Heart left ventricle (tissue), 13 donors: ENCODE measurements around the gene KCTD5.

ENCODE experiments used
- POLR2A ChIP-seq, 2 donors: fragments of 450-650 bp; IDR thresholded peaks; one replicate each; pipeline ENCODE4 v1.6.1; 2017; ENCODE audit warnings: antibody characterized with exemption in 2 of 2, mild to moderate bottlenecking in 2 of 2, moderate library complexity in 2 of 2
- TF ChIP-seq, protein P1 (sequence below), 12 donors: fragments of 200-600 bp; sonication (generic) in 4 of 12; IDR thresholded peaks; one replicate each; pipeline versions ENCODE4 v1.5.0 to v1.8.0; 2018 to 2022; ENCODE audit warnings: antibody characterized with exemption in 12 of 12, mild to moderate bottlenecking in 5 of 12
- donor health status: ischemic (EF 13 %, LVEDD 7.1; RV severe dilation, severe dysfunction).
- donor health status: DM: no; HTN: yes; CAD: no.
- donor health status: DM: no; HTN: no; CAD: no.
- donor health status: ischemic (EF 25% LVEDD 6.9; RV normal size, moderate dysfunction).
- donor health status: ischemic (EF 25% LVEDD 5.7; RV mildly dilated, moderate dysfunction).
- donor health status: ischemic (EF 35%, LVEDD 5.7; RV mildly dilated, moderate dysfunction).
- donor health status: nonischemic (EF 11% LVEDD 7.7; RV severe dilation, severe dysfunction).
- donor health status: DM: yes; HTN: yes; CAD: no.
- donor health status: PGD.
- donor health status: ischemic (EF 29% LVEDD 5.4; RV normal size, mild dysfunction).
- donor health status: nonischemic (EF 23%, LVEDD 6.1; RV moderate dilation, normal function).

DNA sequence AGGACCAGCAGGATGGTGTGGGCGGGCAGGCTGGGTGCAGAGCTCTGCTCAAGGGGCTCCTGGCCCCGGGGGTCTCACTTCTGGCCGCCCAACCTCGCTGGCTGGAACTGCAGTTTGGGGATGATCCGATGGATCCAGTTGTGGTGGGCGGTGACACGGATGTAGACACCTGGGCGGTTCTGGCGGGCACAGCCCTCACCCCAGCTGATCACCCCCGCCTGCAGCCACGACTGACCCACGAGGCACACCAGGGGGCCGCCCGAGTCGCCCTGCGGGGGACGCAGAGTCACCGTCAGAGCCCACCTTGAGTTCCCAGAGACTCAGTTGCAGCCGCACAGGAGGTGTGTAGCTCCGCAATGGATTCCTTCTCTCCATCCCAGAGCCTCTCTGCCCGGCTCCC lies 30.2 kb downstream of the KCTD5 start:
- TF ChIP-seq, protein P1, sequence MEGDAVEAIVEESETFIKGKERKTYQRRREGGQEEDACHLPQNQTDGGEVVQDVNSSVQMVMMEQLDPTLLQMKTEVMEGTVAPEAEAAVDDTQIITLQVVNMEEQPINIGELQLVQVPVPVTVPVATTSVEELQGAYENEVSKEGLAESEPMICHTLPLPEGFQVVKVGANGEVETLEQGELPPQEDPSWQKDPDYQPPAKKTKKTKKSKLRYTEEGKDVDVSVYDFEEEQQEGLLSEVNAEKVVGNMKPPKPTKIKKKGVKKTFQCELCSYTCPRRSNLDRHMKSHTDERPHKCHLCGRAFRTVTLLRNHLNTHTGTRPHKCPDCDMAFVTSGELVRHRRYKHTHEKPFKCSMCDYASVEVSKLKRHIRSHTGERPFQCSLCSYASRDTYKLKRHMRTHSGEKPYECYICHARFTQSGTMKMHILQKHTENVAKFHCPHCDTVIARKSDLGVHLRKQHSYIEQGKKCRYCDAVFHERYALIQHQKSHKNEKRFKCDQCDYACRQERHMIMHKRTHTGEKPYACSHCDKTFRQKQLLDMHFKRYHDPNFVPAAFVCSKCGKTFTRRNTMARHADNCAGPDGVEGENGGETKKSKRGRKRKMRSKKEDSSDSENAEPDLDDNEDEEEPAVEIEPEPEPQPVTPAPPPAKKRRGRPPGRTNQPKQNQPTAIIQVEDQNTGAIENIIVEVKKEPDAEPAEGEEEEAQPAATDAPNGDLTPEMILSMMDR (IDR thresholded peaks at IDR 0.05) = no peak
- TF ChIP-seq POLR2A (IDR thresholded peaks at IDR 0.05) = no peak
